Endothelial cell of umbilical vein (primary cell): ENCODE results near the gene FADS2. TPM values are rescaled to one million over a fixed set of nuclear protein-coding genes. Genes with fewer than 3 reads are reported as not detected.

Experiments used
- BruUV-seq: library from RNA; stranded (reverse); fragments of 400-500 nt; replicated peaks from 2 replicates; lab custom pipeline; 2021; lab: Mats Ljungman, UMichigan
- CTCF ChIA-PET: fragments of 300-600, 350-600 bp; sonication (Branson Sonifier 250); formaldehyde crosslinking; loops from one replicate; lab custom pipeline; 2021; ENCODE audit warnings: antibody characterized with exemption, inconsistent platforms; lab: Charles Lee
- POLR2A ChIA-PET: fragments of 300-600, 350-600 bp; sonication (Branson Sonifier 250); formaldehyde crosslinking; loops from one replicate; lab custom pipeline; 2021; ENCODE audit warnings: antibody characterized with exemption, inconsistent platforms; lab: Charles Lee
- DNase-seq: peaks from one replicate; pipeline ENCODE4 v3.0.0-alpha.2; 2011; ENCODE audit warnings: low read depth, low spot score
- FAIRE-seq: peaks from 2 replicates; lab custom pipeline; 2011; peaks lifted over from hg19 to GRCh38; lab: Jason Lieb, UNC
- H2AFZ ChIP-seq: 2 replicates; pipeline ENCODE4 v1.6.0; 2012; ENCODE audit warnings: low read depth, low read length, control low read depth, inconsistent platforms
- H3K27ac ChIP-seq: 2 replicates; pipeline ENCODE4 v1.5.1; 2011; ENCODE audit warnings: low read depth, mild to moderate bottlenecking, control low read depth, low read length, moderate library complexity; ENCODE audit not compliant: insufficient read depth
- H3K27me3 ChIP-seq, 2 experiments: 2 replicates each; pipeline versions ENCODE4 v1.6.0 to v1.6.1; 2011; ENCODE audit warnings: low read length in 2 of 2, mixed read lengths in 1 of 2; ENCODE audit not compliant: control insufficient read depth in 2 of 2, insufficient read depth in 2 of 2
- H3K36me3 ChIP-seq, 2 experiments: 2 replicates in 1 of 2; 3 replicates in 1 of 2; pipeline ENCODE4 v1.5.1; 2011; ENCODE audit warnings: low read length in 2 of 2, mild to moderate bottlenecking in 1 of 2, moderate library complexity in 1 of 2; ENCODE audit not compliant: control insufficient read depth in 2 of 2, insufficient read depth in 2 of 2; ENCODE audit errors: extremely low read depth in 1 of 2
- H3K4me1 ChIP-seq: 3 replicates; pipeline ENCODE4 v1.5.1; 2011; ENCODE audit warnings: mild to moderate bottlenecking, low read length; ENCODE audit not compliant: control insufficient read depth, insufficient read depth; ENCODE audit errors: extremely low read depth
- H3K4me2 ChIP-seq: 2 replicates; pipeline ENCODE4 v1.6.1; 2011; ENCODE audit warnings: low read length, control low read depth, mixed read lengths; ENCODE audit not compliant: insufficient read depth
- H3K4me3 ChIP-seq, 3 experiments: fragments of 200-600 bp in 1 of 3; sonication (generic), shearing (Covaris generic) in 1 of 3; replicated peaks in 1 of 3; 2 replicates each; pipeline ENCODE4 v1.5.1; 2011 to 2016; ENCODE audit warnings: control low read depth in 3 of 3, low read length in 3 of 3, mild to moderate bottlenecking in 2 of 3, inconsistent platforms in 1 of 3, low read depth in 1 of 3, moderate library complexity in 1 of 3; ENCODE audit not compliant: insufficient read depth in 1 of 3
- H3K79me2 ChIP-seq: 2 replicates; pipeline ENCODE4 v1.6.0; 2012; ENCODE audit warnings: low read length, inconsistent platforms; ENCODE audit not compliant: control insufficient read depth, insufficient read depth
- H3K9ac ChIP-seq: replicated peaks from 2 replicates; pipeline ENCODE3; 2011; ENCODE audit warnings: low read length, control low read depth; ENCODE audit not compliant: insufficient read depth; ENCODE audit errors: extremely low read depth
- H3K9me1 ChIP-seq: replicated peaks from 3 replicates; pipeline ENCODE4 v1.6.0; 2011; ENCODE audit warnings: mild to moderate bottlenecking, low read length; ENCODE audit not compliant: control insufficient read depth, insufficient read depth; ENCODE audit errors: extremely low read depth
- H3K9me3 ChIP-seq: replicated peaks from 2 replicates; pipeline ENCODE4 v1.5.1; 2012; ENCODE audit warnings: low read length, inconsistent platforms; ENCODE audit not compliant: control insufficient read depth, insufficient read depth
- H4K20me1 ChIP-seq: replicated peaks from 2 replicates; pipeline ENCODE3; 2011; ENCODE audit warnings: mild to moderate bottlenecking, low read length; ENCODE audit not compliant: control insufficient read depth, insufficient read depth; ENCODE audit errors: extremely low read depth
- CTCF ChIP-seq, 2 donors: IDR thresholded peaks; 1 replicate in 1 of 2; 2 replicates in 1 of 2; pipeline ENCODE4 v1.5.1; 2011; ENCODE audit warnings: low read length in 2 of 2, mild to moderate bottlenecking in 2 of 2, moderate library complexity in 2 of 2, control low read depth in 1 of 2, inconsistent platforms in 1 of 2, low read depth in 1 of 2; ENCODE audit not compliant: insufficient read depth in 1 of 2; ENCODE audit errors: extremely low read depth in 1 of 2
- EZH2 ChIP-seq: IDR thresholded peaks from 2 replicates; pipeline ENCODE4 v1.6.1; 2012; ENCODE audit warnings: borderline replicate concordance, low read depth, mild to moderate bottlenecking, moderate library complexity, low read length, inconsistent platforms; ENCODE audit not compliant: severe bottlenecking
- GATA2 ChIP-seq: IDR thresholded peaks from 2 replicates; pipeline ENCODE4 v1.7.0; 2011; ENCODE audit warnings: low read depth, mild to moderate bottlenecking, moderate library complexity, mixed read lengths, low read length; ENCODE audit not compliant: insufficient read length, insufficient read depth
- JUN ChIP-seq: IDR thresholded peaks from 2 replicates; pipeline ENCODE4 v1.6.1; 2011; ENCODE audit warnings: borderline replicate concordance, low read depth; ENCODE audit not compliant: insufficient read length, insufficient read depth
- MAX ChIP-seq: IDR thresholded peaks from 2 replicates; pipeline ENCODE4 v1.6.1; 2011; ENCODE audit not compliant: insufficient read depth, insufficient read length
- MYC ChIP-seq: IDR thresholded peaks from one replicate; pipeline ENCODE4 v1.6.1; 2011; ENCODE audit warnings: mild to moderate bottlenecking, low read depth, low read length
- POLR2A ChIP-seq: IDR thresholded peaks from 2 replicates; pipeline ENCODE4 v1.6.1; 2012; ENCODE audit warnings: low read depth, mild to moderate bottlenecking, control low read depth, low read length
- POLR2AphosphoS5 ChIP-seq: IDR thresholded peaks from 2 replicates; pipeline ENCODE4 v1.6.1; 2012; ENCODE audit warnings: low read depth, mild to moderate bottlenecking, control low read depth, low read length, moderate library complexity; ENCODE audit not compliant: insufficient read depth
- dilution Hi-C: fragments of 300-500 bp; cut with MboI; formaldehyde crosslinking; loops from one replicate; pipeline ENCODE4 v1.15.0; 2019; ENCODE audit warnings: low sequenced_read_pairs; ENCODE audit not compliant: extremely low pct_ligation_motif_present
- intact Hi-C: fragments of 100-400 bp; cut with micrococcal nuclease; formaldehyde crosslinking; loops from one replicate; pipeline ENCODE4 v1.10.0; 2022
- polyA plus RNA-seq, 4 experiments: library from polyadenylated mRNA; depleted of rRNA in 3 of 4; stranded (reverse) in 3 of 4; unstranded in 1 of 4; fragments of >200 nt; gene quantifications; 2 replicates each; pipeline versions ENCODE4 v1.2.1 to v1.2.3, GENCODE V29; 2011 to 2012; ENCODE audit warnings: missing spikeins in 1 of 4
- total RNA-seq: library from RNA; stranded (reverse); gene quantifications from 2 replicates; pipeline ENCODE4 v1.2.3, GENCODE V29; 2021

Gene FADS2
- total and polyA plus RNA-seq, 2 donors (not counting 3 experiments of a cell fraction or from before 2014, with no cell fraction given) = 668 to 898 TPM

DNA sequence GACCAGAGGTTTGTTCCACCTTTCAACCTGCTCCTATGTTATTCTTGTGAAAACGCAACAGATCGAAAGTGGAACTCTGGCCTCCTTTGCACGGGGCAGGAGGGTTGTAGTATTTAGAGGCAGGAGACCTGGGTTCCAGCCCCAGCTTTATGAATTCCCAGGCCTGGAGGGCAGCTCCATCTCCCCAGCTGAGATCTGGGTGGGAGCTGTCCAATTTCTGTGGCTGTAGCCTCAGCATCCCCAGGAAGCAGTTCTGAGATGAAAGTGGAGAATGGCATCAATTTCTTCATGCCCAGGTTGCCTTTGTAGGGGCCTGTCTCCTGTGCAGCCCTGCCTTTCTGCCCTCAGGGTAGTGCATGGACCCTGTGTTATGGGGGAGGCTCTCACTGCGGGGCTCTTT is 4.1 kb downstream of the FADS2 start:
- Histone ChIP-seq H3K4me2 (no peak overlapping the region), H3K4me1 (peaks cover 63% of the 10 kb centered on the region), H3K27me3 (no peaks in the 10 kb centered on the region), H3K27ac (no peak overlapping the region), H3K9me1 (no peaks in the 10 kb centered on the region), H3K9me3 (no peaks in the 10 kb centered on the region), H3K4me3 (no peak overlapping the region), H3K79me2 (peaks cover 84% of the 10 kb centered on the region), H3K36me3 (peaks cover 0 to 3% of the 10 kb centered on the region in 2 experiments), H2AFZ (no peak overlapping the region), H3K9ac (no peak overlapping the region), H4K20me1 (peaks cover 4% of the 10 kb centered on the region)
- DNase-seq = no peak
- TF ChIP-seq JUN (no peak), POLR2A (no peak), MYC (no peak), GATA2 (no peak), MAX (no peak), CTCF (IDR thresholded peaks at IDR 0.05; ENCODE audit: extremely low read depth in 1 of 2, insufficient read depth in 1 of 2, low read depth in 1 of 2, low read length in 2 of 2) (no peak), EZH2 (no peak), POLR2AphosphoS5 (no peak)
- dilution Hi-C loops = no loop called here
- CTCF ChIA-PET = interaction anchor here (1.2 to 2.2 kb wide), 2 partner anchors 12 to 35 kb away, joined by 3 to 14 read pairs; no protein-coding TSS in a partner anchor
- no TSS peak for BruUV-seq
- POLR2A ChIA-PET = no interaction called here
- FAIRE-seq = no peak
- intact Hi-C loops = no loop called here
